H9 (cell line): ENCODE data around the gene C2orf49. TPM values are rescaled to one million over a fixed set of nuclear protein-coding genes. Genes with fewer than 3 reads are reported as not detected.
A peak's percentile ranks its signal among the peaks of the same experiment; 100 is the strongest.

Source experiments
- DNase-seq: peaks from one replicate; pipeline ENCODE4 v3.0.0-alpha.2; 2017
- H2AFZ ChIP-seq: one replicate; pipeline ENCODE4 v1.6.1; 2013; ENCODE audit warnings: mild to moderate bottlenecking, low read length, control low read depth, moderate library complexity
- H2AK5ac ChIP-seq: 2 replicates; pipeline ENCODE4 v1.6.1; 2013; ENCODE audit warnings: low read length, control low read depth, mixed read lengths; ENCODE audit not compliant: insufficient read length
- H2BK120ac ChIP-seq: one replicate; pipeline ENCODE4 v1.6.1; 2013; ENCODE audit warnings: low read depth, mild to moderate bottlenecking, low read length, control low read depth, inconsistent platforms; ENCODE audit not compliant: poor library complexity, severe bottlenecking
- H2BK12ac ChIP-seq: 2 replicates; pipeline ENCODE4 v1.6.1; 2013; ENCODE audit warnings: low read length, control low read depth, mixed read lengths, low read depth; ENCODE audit not compliant: insufficient read length
- H2BK15ac ChIP-seq: 2 replicates; pipeline ENCODE4 v1.6.1; 2013; ENCODE audit warnings: low read depth, low read length, control low read depth
- H2BK20ac ChIP-seq: one replicate; pipeline ENCODE4 v1.6.1; 2013; ENCODE audit warnings: low read depth, mild to moderate bottlenecking, low read length, control low read depth, inconsistent platforms; ENCODE audit not compliant: poor library complexity, severe bottlenecking
- H2BK5ac ChIP-seq: 2 replicates; pipeline ENCODE4 v1.6.1; 2013; ENCODE audit warnings: low read length, control low read depth, mixed read lengths; ENCODE audit not compliant: insufficient read length
- H3K14ac ChIP-seq: 2 replicates; pipeline ENCODE4 v1.6.1; 2013; ENCODE audit warnings: low read length, control low read depth; ENCODE audit not compliant: insufficient read depth
- H3K18ac ChIP-seq: 2 replicates; pipeline ENCODE4 v1.6.1; 2013; ENCODE audit warnings: low read depth, mild to moderate bottlenecking, mixed read lengths, low read length, control low read depth; ENCODE audit not compliant: insufficient read length
- H3K23ac ChIP-seq: 2 replicates; pipeline ENCODE4 v1.6.1; 2013; ENCODE audit warnings: low read length, control low read depth, mixed read lengths, low read depth; ENCODE audit not compliant: insufficient read length
- H3K23me2 ChIP-seq: 2 replicates; pipeline ENCODE4 v1.6.1; 2013; ENCODE audit warnings: low read depth, mild to moderate bottlenecking, mixed read lengths, low read length, control low read depth; ENCODE audit not compliant: insufficient read length, poor library complexity, severe bottlenecking
- H3K27ac ChIP-seq: 2 replicates; pipeline ENCODE4 v1.5.1; 2013; ENCODE audit warnings: low read length, control low read depth, mixed read lengths, low read depth; ENCODE audit not compliant: insufficient read length
- H3K27me3 ChIP-seq: 2 replicates; pipeline ENCODE4 v1.6.1; 2013; ENCODE audit warnings: low read length, control low read depth, inconsistent platforms; ENCODE audit not compliant: insufficient read depth
- H3K4ac ChIP-seq: 2 replicates; pipeline ENCODE4 v1.6.1; 2013; ENCODE audit warnings: low read depth, mild to moderate bottlenecking, control low read depth, inconsistent platforms, low read length, moderate library complexity
- H3K4me1 ChIP-seq: 2 replicates; pipeline ENCODE4 v1.6.1; 2013; ENCODE audit warnings: low read length, control low read depth, inconsistent platforms; ENCODE audit not compliant: insufficient read depth
- H3K4me2 ChIP-seq: 2 replicates; pipeline ENCODE4 v1.6.1; 2013; ENCODE audit warnings: low read length, control low read depth, mixed read lengths; ENCODE audit not compliant: insufficient read length, insufficient read depth
- H3K56ac ChIP-seq: 2 replicates; pipeline ENCODE4 v1.6.1; 2013; ENCODE audit warnings: low read depth, mild to moderate bottlenecking, mixed read lengths, low read length, control low read depth; ENCODE audit not compliant: insufficient read length
- H3K79me1 ChIP-seq: 2 replicates; pipeline ENCODE4 v1.6.1; 2013; ENCODE audit warnings: low read depth, mild to moderate bottlenecking, moderate library complexity, low read length, control low read depth, inconsistent platforms; ENCODE audit not compliant: insufficient read depth, poor library complexity, severe bottlenecking
- H3K79me2 ChIP-seq: 2 replicates; pipeline ENCODE4 v1.6.1; 2013; ENCODE audit warnings: low read length, control low read depth, inconsistent platforms; ENCODE audit not compliant: insufficient read depth
- H3K9ac ChIP-seq: 2 replicates; pipeline ENCODE4 v1.6.1; 2013; ENCODE audit warnings: low read length, control low read depth, mixed read lengths; ENCODE audit not compliant: insufficient read length; ENCODE audit errors: extremely low read depth
- H3K9me3 ChIP-seq: one replicate; pipeline ENCODE4 v1.6.1; 2013; ENCODE audit warnings: low read depth, low read length, inconsistent platforms; ENCODE audit not compliant: control insufficient read depth
- H3T11ph ChIP-seq: one replicate; pipeline ENCODE4 v1.6.1; 2013; ENCODE audit warnings: mild to moderate bottlenecking, low read length, control low read depth, inconsistent platforms
- H4K20me1 ChIP-seq: one replicate; pipeline ENCODE4 v1.6.1; 2013; ENCODE audit not compliant: control insufficient read depth, insufficient read length, insufficient read depth
- H4K5ac ChIP-seq: 2 replicates; pipeline ENCODE4 v1.6.1; 2013; ENCODE audit warnings: low read depth, mild to moderate bottlenecking, mixed read lengths, low read length, control low read depth; ENCODE audit not compliant: insufficient read length
- H4K8ac ChIP-seq: replicated peaks from 2 replicates; pipeline ENCODE4 v1.6.1; 2013; ENCODE audit warnings: low read length, control low read depth, mixed read lengths, low read depth; ENCODE audit not compliant: insufficient read length
- H4K91ac ChIP-seq: 2 replicates; pipeline ENCODE4 v1.6.1; 2013; ENCODE audit warnings: low read depth, mild to moderate bottlenecking, moderate library complexity, mixed read lengths, low read length, control low read depth; ENCODE audit not compliant: insufficient read length
- H3K27ac Mint-ChIP-seq, 3 experiments: 2 replicates in 2 of 3; 3 replicates in 1 of 3; pipeline ENCODE4 v1.8.0; 2020 to 2021; ENCODE audit warnings: mixed read lengths in 3 of 3, mild to moderate bottlenecking in 1 of 3, moderate library complexity in 1 of 3
- H3K27me3 Mint-ChIP-seq: 2 replicates; pipeline ENCODE4 v1.8.0; 2021; ENCODE audit warnings: low read depth, mild to moderate bottlenecking, moderate library complexity, mixed read lengths
- H3K36me3 Mint-ChIP-seq, 3 experiments: 2 replicates in 2 of 3; 3 replicates in 1 of 3; pipeline ENCODE4 v1.8.0; 2020 to 2021; ENCODE audit warnings: low read depth in 3 of 3, mixed read lengths in 3 of 3; ENCODE audit not compliant: insufficient read depth in 1 of 3
- H3K4me1 Mint-ChIP-seq, 2 experiments: 2 replicates each; pipeline ENCODE4 v1.8.0; 2020; ENCODE audit warnings: mixed read lengths in 2 of 2
- H3K4me3 Mint-ChIP-seq, 2 experiments: 2 replicates in 1 of 2; 3 replicates in 1 of 2; pipeline ENCODE4 v1.8.0; 2020 to 2021; ENCODE audit warnings: mild to moderate bottlenecking in 2 of 2, mixed read lengths in 2 of 2, moderate library complexity in 1 of 2
- H3K9me3 Mint-ChIP-seq, 2 experiments: 2 replicates in 1 of 2; 3 replicates in 1 of 2; pipeline ENCODE4 v1.8.0; 2020; ENCODE audit warnings: mild to moderate bottlenecking in 2 of 2, mixed read lengths in 2 of 2, moderate library complexity in 1 of 2
- WGBS: extraction: QIAGEN DNeasy Blood & Tissue Kit; methylation state at CpG from one replicate; pipeline ENCODE4 v1.1.7; 2013; ENCODE audit warnings: missing lambda C conversion rate, low lambda C conversion rate, mixed read lengths; ENCODE audit not compliant: insufficient read length; ENCODE audit errors: extremely low coverage; 5-methylcytosine and 5-hydroxymethylcytosine counted together
- total RNA-seq: library from RNA; stranded (reverse); gene quantifications from 2 replicates; pipeline ENCODE4 v1.2.1, GENCODE V29; 2021
- TF ChIP-seq, protein P1 (sequence below): fragments of 200-600 bp; sonication (generic); conservative IDR thresholded peaks from 3 replicates; pipeline ENCODE4 v1.8.0; 2021; ENCODE audit warnings: antibody characterized with exemption, mild to moderate bottlenecking

The C2orf49 gene
- total RNA-seq, 1 experiment from 2014 or later, result 18.8 TPM

DNA sequence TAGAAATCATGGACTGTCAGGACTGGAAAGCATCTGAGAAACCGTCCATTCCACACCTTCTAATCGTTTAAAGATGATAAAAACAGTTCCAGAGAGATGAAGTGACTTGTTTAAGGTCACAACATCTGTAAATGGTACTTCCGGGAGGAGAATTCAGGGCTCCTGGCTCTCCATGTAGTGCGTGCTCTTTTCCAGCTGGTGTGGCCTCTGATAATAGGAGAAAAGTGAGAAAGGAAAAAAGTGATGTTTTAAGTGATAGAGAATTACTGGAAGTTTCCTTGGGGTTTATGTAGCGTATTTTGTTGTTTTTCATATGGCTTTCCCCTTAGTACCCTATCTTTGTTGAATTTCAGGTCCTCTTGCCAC lies 663 bp downstream of the C2orf49 start:
- peaks cover 10 to 16% of the 10 kb centered on the region in 2 experiments for H3K4me1 Mint-ChIP-seq
- Histone ChIP-seq H3K23me2 (peaks cover 9% of the 10 kb centered on the region), H3K23ac (no peak overlapping the region), H3K27ac (no peak overlapping the region), H3K79me1 (peaks cover 5% of the 10 kb centered on the region), H4K20me1 (no peaks in the 10 kb centered on the region), H2BK5ac (no peak overlapping the region), H2AK5ac (no peak overlapping the region), H3K56ac (no peak overlapping the region), H2BK120ac (no peak overlapping the region), H3K18ac (no peak overlapping the region), H3K9ac (peak overlapping the region; percentile 100), H3K79me2 (peaks cover 16% of the 10 kb centered on the region), H4K8ac (no peak overlapping the region), H3K4me2 (peak overlapping the region; percentile 85), H2AFZ (no peak overlapping the region), H4K5ac (no peak overlapping the region), H3K4me1 (no peaks in the 10 kb centered on the region), H3K14ac (no peak overlapping the region), H4K91ac (no peak overlapping the region), H3K4ac (no peak overlapping the region), H3K27me3 (no peaks in the 10 kb centered on the region), H2BK20ac (no peak overlapping the region), H2BK12ac (no peak overlapping the region), H3T11ph (no peak overlapping the region), H2BK15ac (no peak overlapping the region), H3K9me3 (no peaks in the 10 kb centered on the region)
- TF ChIP-seq, protein P1, sequence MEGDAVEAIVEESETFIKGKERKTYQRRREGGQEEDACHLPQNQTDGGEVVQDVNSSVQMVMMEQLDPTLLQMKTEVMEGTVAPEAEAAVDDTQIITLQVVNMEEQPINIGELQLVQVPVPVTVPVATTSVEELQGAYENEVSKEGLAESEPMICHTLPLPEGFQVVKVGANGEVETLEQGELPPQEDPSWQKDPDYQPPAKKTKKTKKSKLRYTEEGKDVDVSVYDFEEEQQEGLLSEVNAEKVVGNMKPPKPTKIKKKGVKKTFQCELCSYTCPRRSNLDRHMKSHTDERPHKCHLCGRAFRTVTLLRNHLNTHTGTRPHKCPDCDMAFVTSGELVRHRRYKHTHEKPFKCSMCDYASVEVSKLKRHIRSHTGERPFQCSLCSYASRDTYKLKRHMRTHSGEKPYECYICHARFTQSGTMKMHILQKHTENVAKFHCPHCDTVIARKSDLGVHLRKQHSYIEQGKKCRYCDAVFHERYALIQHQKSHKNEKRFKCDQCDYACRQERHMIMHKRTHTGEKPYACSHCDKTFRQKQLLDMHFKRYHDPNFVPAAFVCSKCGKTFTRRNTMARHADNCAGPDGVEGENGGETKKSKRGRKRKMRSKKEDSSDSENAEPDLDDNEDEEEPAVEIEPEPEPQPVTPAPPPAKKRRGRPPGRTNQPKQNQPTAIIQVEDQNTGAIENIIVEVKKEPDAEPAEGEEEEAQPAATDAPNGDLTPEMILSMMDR, result no peak
- H3K9me3 Mint-ChIP-seq, result peaks cover 0 to 3% of the 10 kb centered on the region in 2 experiments; a peak in 1 of 5 replicates
- peaks cover 8 to 39% (median 32%) of the 10 kb centered on the region in 3 experiments; a peak in 6 of 7 replicates for H3K36me3 Mint-ChIP-seq
- H3K27ac Mint-ChIP-seq, result peak overlapping the region; percentile 79 to 97 (median 86); a peak in 5 of 7 replicates
- H3K27me3 Mint-ChIP-seq, result no peaks in the 10 kb centered on the region; the same call in 1 of the 2 replicates
- no peak for DNase-seq
- H3K4me3 Mint-ChIP-seq, result peak overlapping the region; percentile 99 to 100
- WGBS, result no CpG with 5 or more reads among the region's 5 CpGs
